H1 (cell line): Measurements from ENCODE around the gene ARHGAP15. TPM values are rescaled to one million over a fixed set of nuclear protein-coding genes. Genes with fewer than 3 reads are reported as not detected.

ENCODE experiments used
- CTCF ChIA-PET: fragments of 300-600 bp; sonication (Branson Sonifier 250); formaldehyde crosslinking; loops from one replicate; lab custom pipeline; 2021; ENCODE audit not compliant: partially characterized antibody; lab: Charles Lee
- POLR2A ChIA-PET: fragments of 300-600 bp; sonication (Branson Sonifier 250); formaldehyde crosslinking; loops from one replicate; lab custom pipeline; 2021; ENCODE audit warnings: inconsistent platforms; ENCODE audit not compliant: partially characterized antibody; lab: Charles Lee
- DNase-seq, 2 experiments: peaks; one replicate each; pipeline versions ENCODE4 v3.0.0 to v3.0.0-alpha.2; 2010 to 2022; ENCODE audit warnings: low spot score in 2 of 2, low read depth in 1 of 2, mixed read lengths in 1 of 2
- FAIRE-seq: peaks from 2 replicates; lab custom pipeline; 2011; peaks lifted over from hg19 to GRCh38; lab: Jason Lieb, UNC
- H2AFZ ChIP-seq: 2 replicates; pipeline ENCODE4 v1.8.1; 2012; ENCODE audit warnings: low read length, inconsistent platforms
- H2AK5ac ChIP-seq: 2 replicates; pipeline ENCODE4 v1.6.1; 2013; ENCODE audit warnings: low read depth, low read length
- H2BK120ac ChIP-seq: replicated peaks from 2 replicates; pipeline ENCODE3; 2013; ENCODE audit warnings: low read depth, low read length, inconsistent platforms
- H2BK12ac ChIP-seq: 2 replicates; pipeline ENCODE4 v1.6.1; 2013; ENCODE audit warnings: low read depth, low read length
- H2BK15ac ChIP-seq: 2 replicates; pipeline ENCODE4 v1.6.1; 2013; ENCODE audit warnings: low read length
- H2BK20ac ChIP-seq: 2 replicates; pipeline ENCODE4 v1.6.1; 2013; ENCODE audit warnings: low read length
- H2BK5ac ChIP-seq: 2 replicates; pipeline ENCODE4 v1.6.1; 2013; ENCODE audit warnings: low read depth, low read length
- H3K14ac ChIP-seq: 2 replicates; pipeline ENCODE4 v1.6.1; 2013; ENCODE audit warnings: inconsistent platforms; ENCODE audit not compliant: insufficient read length
- H3K18ac ChIP-seq: 2 replicates; pipeline ENCODE4 v1.6.1; 2013; ENCODE audit warnings: low read length; ENCODE audit errors: extremely low read depth
- H3K23ac ChIP-seq: 2 replicates; pipeline ENCODE4 v1.6.1; 2013; ENCODE audit warnings: inconsistent platforms; ENCODE audit not compliant: insufficient read length
- H3K23me2 ChIP-seq: 2 replicates; pipeline ENCODE4 v1.6.1; 2013; ENCODE audit warnings: low read depth, low read length
- H3K27ac ChIP-seq: 2 replicates; pipeline ENCODE4 v1.6.1; 2011; ENCODE audit warnings: low read depth, low read length, inconsistent platforms
- H3K27me3 ChIP-seq, 4 experiments: replicated peaks in 1 of 4; 1 replicate in 1 of 4; 2 replicates in 3 of 4; pipeline versions ENCODE4 v1.6.1 to v1.8.1; 2011 to 2013; ENCODE audit warnings: low read length in 3 of 4, mild to moderate bottlenecking in 3 of 4, inconsistent platforms in 2 of 4, mixed read lengths in 2 of 4, moderate library complexity in 1 of 4; ENCODE audit not compliant: control insufficient read depth in 3 of 4, insufficient read depth in 3 of 4; ENCODE audit errors: extremely low read depth in 1 of 4
- H3K36me3 ChIP-seq, 4 experiments: 2 replicates each; pipeline versions ENCODE4 v1.6.1 to v1.8.1; 2011 to 2013; ENCODE audit warnings: mild to moderate bottlenecking in 4 of 4, low read length in 3 of 4, moderate library complexity in 2 of 4, control low read depth in 1 of 4, inconsistent platforms in 1 of 4; ENCODE audit not compliant: insufficient read depth in 4 of 4, control insufficient read depth in 2 of 4
- H3K4ac ChIP-seq: replicated peaks from 2 replicates; pipeline ENCODE3; 2013; ENCODE audit warnings: low read length, low read depth, mixed read lengths, inconsistent platforms; ENCODE audit not compliant: insufficient read length
- H3K4me1 ChIP-seq, 4 experiments: replicated peaks in 1 of 4; 1 replicate in 1 of 4; 2 replicates in 3 of 4; pipeline versions ENCODE4 v1.6.1 to v1.8.1; 2011 to 2013; ENCODE audit warnings: low read length in 3 of 4, inconsistent platforms in 2 of 4, mixed read lengths in 1 of 4; ENCODE audit not compliant: insufficient read depth in 4 of 4, control insufficient read depth in 3 of 4
- H3K4me2 ChIP-seq, 2 experiments: 2 replicates each; pipeline versions ENCODE4 v1.6.1 to v1.8.1; 2011 to 2013; ENCODE audit warnings: low read depth in 2 of 2, low read length in 2 of 2, control low read depth in 1 of 2, inconsistent platforms in 1 of 2, mild to moderate bottlenecking in 1 of 2; ENCODE audit not compliant: insufficient read depth in 1 of 2
- H3K4me3 ChIP-seq, 4 experiments: fragments of 200-600, 300-600 bp in 1 of 4; sonication (generic), shearing (Covaris generic), sonication (Bioruptor Twin) in 1 of 4; 2 replicates each; pipeline versions ENCODE4 v1.5.1 to v1.8.1; 2011 to 2016; ENCODE audit warnings: low read length in 4 of 4, low read depth in 3 of 4, control low read depth in 2 of 4, inconsistent platforms in 2 of 4, mild to moderate bottlenecking in 2 of 4, mixed read lengths in 1 of 4, moderate library complexity in 1 of 4; ENCODE audit not compliant: insufficient read depth in 2 of 4; ENCODE audit errors: extremely low read depth in 1 of 4
- H3K56ac ChIP-seq: replicated peaks from 2 replicates; pipeline ENCODE3; 2013; ENCODE audit warnings: low read depth, mild to moderate bottlenecking, mixed read lengths, low read length, inconsistent platforms; ENCODE audit not compliant: insufficient read length
- H3K79me1 ChIP-seq: 2 replicates; pipeline ENCODE4 v1.6.1; 2013; ENCODE audit warnings: low read depth, low read length, control low read depth
- H3K79me2 ChIP-seq, 2 experiments: 2 replicates each; pipeline versions ENCODE4 v1.6.1 to v1.8.1; 2012 to 2013; ENCODE audit warnings: low read length in 2 of 2, mild to moderate bottlenecking in 2 of 2, inconsistent platforms in 1 of 2; ENCODE audit not compliant: insufficient read depth in 2 of 2, control insufficient read depth in 1 of 2
- H3K9ac ChIP-seq, 4 experiments: replicated peaks in 1 of 4; 1 replicate in 1 of 4; 2 replicates in 3 of 4; pipeline versions ENCODE4 v1.6.1 to v1.8.1; 2011 to 2013; ENCODE audit warnings: low read depth in 3 of 4, low read length in 3 of 4, control low read depth in 2 of 4, mild to moderate bottlenecking in 2 of 4, moderate library complexity in 2 of 4, inconsistent platforms in 1 of 4; ENCODE audit errors: extremely low read depth in 1 of 4
- H3K9me3 ChIP-seq, 2 experiments: 2 replicates each; pipeline versions ENCODE4 v1.6.1 to v1.8.1; 2012 to 2013; ENCODE audit warnings: mild to moderate bottlenecking in 2 of 2, moderate library complexity in 2 of 2, control low read depth in 1 of 2, inconsistent platforms in 1 of 2, low read depth in 1 of 2, low read length in 1 of 2, mixed read lengths in 1 of 2; ENCODE audit not compliant: insufficient read depth in 2 of 2
- H4K20me1 ChIP-seq, 2 experiments: replicated peaks in 1 of 2; 2 replicates each; pipeline versions ENCODE3 to v1.8.1; 2011 to 2013; ENCODE audit warnings: inconsistent platforms in 2 of 2, low read length in 2 of 2, mild to moderate bottlenecking in 1 of 2; ENCODE audit not compliant: insufficient read depth in 2 of 2, control insufficient read depth in 1 of 2
- H4K5ac ChIP-seq: 2 replicates; pipeline ENCODE4 v1.6.1; 2013; ENCODE audit warnings: low read length, low read depth, mixed read lengths, inconsistent platforms; ENCODE audit not compliant: insufficient read length
- H4K8ac ChIP-seq: 2 replicates; pipeline ENCODE4 v1.8.0; 2013; ENCODE audit warnings: mild to moderate bottlenecking, moderate library complexity, low read length, inconsistent platforms; ENCODE audit not compliant: insufficient read depth; ENCODE audit errors: extremely low read depth
- H4K91ac ChIP-seq: replicated peaks from 2 replicates; pipeline ENCODE3; 2013; ENCODE audit warnings: low read length, mixed read lengths, inconsistent platforms; ENCODE audit not compliant: insufficient read length
- CHD2 ChIP-seq: IDR thresholded peaks from 2 replicates; pipeline ENCODE4 v1.6.1; 2012; ENCODE audit warnings: low read length, improper control_type of control experiment
- CTBP2 ChIP-seq: IDR thresholded peaks from 2 replicates; pipeline ENCODE4 v1.7.0; 2011; ENCODE audit warnings: borderline replicate concordance, mild to moderate bottlenecking, moderate library complexity, mixed read lengths, low read length; ENCODE audit not compliant: insufficient read depth, insufficient read length
- EGR1 ChIP-seq: IDR thresholded peaks from 2 replicates; pipeline ENCODE4 v1.6.1; 2011; ENCODE audit warnings: low read depth, low read length, borderline replicate concordance
- GABPA ChIP-seq: IDR thresholded peaks from 2 replicates; pipeline ENCODE4 v1.6.1; 2011; ENCODE audit warnings: mild to moderate bottlenecking, low read length, moderate library complexity, borderline replicate concordance; ENCODE audit not compliant: insufficient read depth
- HDAC2 ChIP-seq, 2 experiments: fragments of 300-600 bp in 1 of 2; sonication (generic) in 1 of 2; IDR thresholded peaks; 2 replicates each; pipeline ENCODE4 v1.6.1; 2011 to 2012; ENCODE audit warnings: low read depth in 2 of 2, low read length in 2 of 2, mild to moderate bottlenecking in 2 of 2, moderate library complexity in 2 of 2, borderline replicate concordance in 1 of 2, inconsistent platforms in 1 of 2
- WGBS, 2 experiments: shearing (Covaris generic) in 1 of 2; methylation state at CpG; one replicate each; pipeline versions ENCODE4 v1.1.6 to v1.1.7; 2013 to 2015; ENCODE audit warnings: low lambda C conversion rate in 2 of 2, mixed read lengths in 2 of 2, inconsistent platforms in 1 of 2, low coverage in 1 of 2, missing lambda C conversion rate in 1 of 2; ENCODE audit not compliant: insufficient replicate concordance in 2 of 2, insufficient coverage in 1 of 2, insufficient read length in 1 of 2; ENCODE audit errors: extremely low coverage in 1 of 2, missing lambda C conversion rate in 1 of 2; 5-methylcytosine and 5-hydroxymethylcytosine counted together
- polyA plus RNA-seq, 7 experiments: library from polyadenylated mRNA; depleted of rRNA in 3 of 7; stranded (reverse) in 5 of 7; unstranded in 2 of 7; fragments of >200 nt in 5 of 7; fragments of 200-250 nt in 2 of 7; gene quantifications; 1 replicate in 5 of 7; 2 replicates in 1 of 7; 4 replicates in 1 of 7; pipeline versions ENCODE4 v1.2.1 to v1.2.3, GENCODE V29; 2011 to 2013; ENCODE audit warnings: missing spikeins in 2 of 7, mixed read lengths in 2 of 7
- total RNA-seq: library from RNA; stranded (reverse); fragmentation: NEBNext Ultra II Directional; extraction: Animal tissue kit (Norgen Biotek cat#: 25700); gene quantifications from 2 replicates; pipeline ENCODE4 v1.2.1, GENCODE V29; 2021

ARHGAP15 gene
- total and polyA plus RNA-seq, 2 of the 8 experiments (the other 6 are each of a cell fraction or from before 2014, with no cell fraction given): not detected

DNA sequence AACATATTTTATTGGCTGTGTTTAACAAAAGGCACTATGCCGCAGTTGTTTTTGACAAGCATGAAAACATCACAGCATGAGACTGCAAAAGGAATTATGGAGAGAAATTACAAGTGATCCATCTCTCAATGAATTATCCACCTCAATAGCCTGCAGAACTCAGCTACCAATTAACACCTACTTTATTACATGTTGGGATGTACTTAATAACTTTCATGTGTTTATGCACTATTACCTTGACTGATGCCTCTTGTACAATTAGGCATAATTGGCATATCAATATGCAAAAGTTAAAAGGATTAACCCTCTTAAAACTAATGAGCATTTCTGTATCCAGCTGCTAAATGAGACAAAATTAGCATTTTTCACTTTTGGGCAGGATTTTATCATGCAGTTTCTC lies 27.8 kb downstream of the ARHGAP15 start:
- Histone ChIP-seq H2AFZ (no peak overlapping the region), H3K9ac (no peak overlapping the region), H3K79me1 (no peaks in the 10 kb centered on the region), H3K27ac (no peak overlapping the region), H3K14ac (no peak overlapping the region), H3K4me2 (no peak overlapping the region), H3K4ac (no peak overlapping the region), H3K27me3 (no peaks in the 10 kb centered on the region), H4K20me1 (no peaks in the 10 kb centered on the region), H3K79me2 (no peaks in the 10 kb centered on the region), H3K23me2 (no peaks in the 10 kb centered on the region), H3K36me3 (no peaks in the 10 kb centered on the region), H3K4me3 (no peak overlapping the region), H4K5ac (no peak overlapping the region), H3K9me3 (no peaks in the 10 kb centered on the region), H2BK120ac (no peak overlapping the region), H3K56ac (no peak overlapping the region), H3K4me1 (no peaks in the 10 kb centered on the region), H2BK5ac (no peak overlapping the region), H2BK12ac (no peak overlapping the region), H3K23ac (no peak overlapping the region), H3K18ac (no peak overlapping the region), H4K8ac (no peak overlapping the region), H4K91ac (no peak overlapping the region), H2BK15ac (no peak overlapping the region), H2AK5ac (no peak overlapping the region), H2BK20ac (no peak overlapping the region)
- DNase-seq (no peak), FAIRE-seq (no peak)
- no peak for TF ChIP-seq EGR1
- no peak for TF ChIP-seq CTBP2
- TF ChIP-seq GABPA: no peak
- no peak for TF ChIP-seq HDAC2 (IDR thresholded peaks at IDR 0.05; ENCODE audit: borderline replicate concordance in 1 of 2, low read depth in 2 of 2, low read length in 2 of 2)
- no peak for TF ChIP-seq CHD2
- ChIA-PET CTCF (interaction anchor here (1.3 to 8.9 kb wide), 9 partner anchors 11 to 127 kb away, joined by 3 to 164 read pairs (median 8); no protein-coding TSS in a partner anchor), POLR2A (no interaction called here)
- 97% methylated on average over 1 of the region's 1 CpG; no CpG with 5 or more reads in 1 of the 2 experiments for WGBS, 2 experiments
